ENCODE data around the gene ANKRD65. TPM values are rescaled to one million over a fixed set of nuclear protein-coding genes. Genes with fewer than 3 reads are reported as not detected.
A peak's percentile ranks its signal among the peaks of the same experiment; 100 is the strongest.
"Not testable (repeated sequence)": the region's sequence is repeated elsewhere in the genome, so short reads cannot be mapped to it uniquely, and the experiment has no call there.

The ANKRD65 gene
- total RNA-seq, 2 donors from 2014 or later: 11.2 to 15.5 TPM

GRCh38 chr1:1461721-1462317 is 40.7 kb upstream of the ANKRD65 start:
- Histone ChIP-seq H3K4me1 (peaks cover 8% of the 10 kb centered on the region), H3K27ac (peak overlapping the region in 3 of 4 donors; percentile 64 to 80 (median 71)), H3K4me3 (peak overlapping the region in 1 of 2 donors; percentile 16), H3K36me3 (replicated peaks in 1 of 2; ENCODE audit: insufficient read depth in 1 of 2, low read depth in 2 of 2) (no peaks in the 10 kb centered on the region), H3K9me3 (no peaks in the 10 kb centered on the region), H3K27me3 (no peaks in the 10 kb centered on the region)
- DNase-seq: peak in 1 of 4 donors; percentile 23
- ATAC-seq: peak; percentile 23
- TF ChIP-seq CTCF (IDR thresholded peaks at IDR 0.05): no peak
- WGBS, 2 donors: 27 to 54% methylated on average over 3 to 18 of the region's 18 CpGs
- intact Hi-C loops (cut with DNase I): no loop called here

GRCh38 chr1:1460540-1461130 is 39.6 kb upstream of the ANKRD65 start:
- no peaks in the 10 kb centered on the region for H3K36me3 ChIP-seq (replicated peaks in 1 of 2; ENCODE audit: insufficient read depth in 1 of 2, low read depth in 2 of 2)
- TF ChIP-seq CTCF (IDR thresholded peaks at IDR 0.05) (no peak), POLR2A (IDR thresholded peaks at IDR 0.05) (no peak)
- intact Hi-C loops (cut with DNase I): no loop called here
- H3K27ac ChIP-seq: no peak overlapping the region
- H3K9me3 ChIP-seq: no peaks in the 10 kb centered on the region
- 78% methylated on average over 23 of the region's 27 CpGs; no CpG with 5 or more reads in 1 of the 2 donors for WGBS, 2 donors
- ATAC-seq (no peak), DNase-seq (no peak)
- no peak overlapping the region for H3K4me3 ChIP-seq
- peaks cover 8% of the 10 kb centered on the region for H3K4me1 ChIP-seq
- no peaks in the 10 kb centered on the region for H3K27me3 ChIP-seq

- H3K27me3 ChIP-seq; H3K4me1 ChIP-seq; H3K4me3 ChIP-seq; H3K36me3 ChIP-seq (replicated peaks in 1 of 2; ENCODE audit: insufficient read depth in 1 of 2, low read depth in 2 of 2); H3K9me3 ChIP-seq; DNase-seq; ATAC-seq; intact Hi-C loops (cut with DNase I); H3K27ac ChIP-seq: not testable (repeated sequence)
- 85 to 92% methylated on average over 4 to 14 of the region's 14 CpGs for WGBS, 2 donors
Observed at GRCh38 chr1:1459711-1460110, 38.6 kb upstream of the ANKRD65 start.

GRCh38 chr1:1459156-1459555 is 38.1 kb upstream of the ANKRD65 start:
- H3K36me3 ChIP-seq (replicated peaks in 1 of 2; ENCODE audit: insufficient read depth in 1 of 2, low read depth in 2 of 2); H3K4me1 ChIP-seq; ATAC-seq; H3K9me3 ChIP-seq; H3K27me3 ChIP-seq; H3K27ac ChIP-seq; DNase-seq; H3K4me3 ChIP-seq; intact Hi-C loops (cut with DNase I): not testable (repeated sequence)
- WGBS, 2 donors: 87% methylated on average over 3 of the region's 19 CpGs; no CpG with 5 or more reads in 1 of the 2 donors

- H3K4me1 ChIP-seq; ATAC-seq; H3K36me3 ChIP-seq (replicated peaks in 1 of 2; ENCODE audit: insufficient read depth in 1 of 2, low read depth in 2 of 2); H3K4me3 ChIP-seq; intact Hi-C loops (cut with DNase I); H3K9me3 ChIP-seq; H3K27me3 ChIP-seq; DNase-seq; H3K27ac ChIP-seq: not testable (repeated sequence)
- WGBS, 2 donors: 88 to 90% methylated on average over 12 to 16 of the region's 22 CpGs
Observed at GRCh38 chr1:1456683-1457255, 35.7 kb upstream of the ANKRD65 start.

- H3K27me3 ChIP-seq; H3K4me1 ChIP-seq; DNase-seq; H3K27ac ChIP-seq; ATAC-seq; H3K36me3 ChIP-seq (replicated peaks in 1 of 2; ENCODE audit: insufficient read depth in 1 of 2, low read depth in 2 of 2); intact Hi-C loops (cut with DNase I); H3K9me3 ChIP-seq; H3K4me3 ChIP-seq: not testable (repeated sequence)
- WGBS, 2 donors: 51% methylated on average over 2 of the region's 15 CpGs; no CpG with 5 or more reads in 1 of the 2 donors
Observed at GRCh38 chr1:1455934-1456333, 34.9 kb upstream of the ANKRD65 start.

Measured in body of pancreas (tissue), 4 donors.